AG04450 (cell line): ENCODE results near the gene BANF2. TPM values are rescaled to one million over a fixed set of nuclear protein-coding genes. Genes with fewer than 3 reads are reported as not detected.

Experiments used
- CTCF ChIA-PET: fragments of 300-600, 350-600 bp; formaldehyde crosslinking; extraction: SDS; loops from one replicate; lab custom pipeline; 2022; ENCODE audit warnings: antibody characterized with exemption, inconsistent platforms; lab: Charles Lee
- POLR2A ChIA-PET: fragments of 350-600 bp; formaldehyde crosslinking; extraction: SDS; loops from one replicate; lab custom pipeline; 2021; ENCODE audit warnings: antibody characterized with exemption, inconsistent platforms; lab: Yijun Ruan, JAX
- DNase-seq: peaks from one replicate; pipeline ENCODE4 v3.0.0-alpha.2; 2011; ENCODE audit warnings: low read depth, low spot score
- H3K27ac ChIP-seq: one replicate; pipeline ENCODE4 v1.5.1; 2012; ENCODE audit warnings: low read depth, low read length, control low read depth
- H3K27me3 ChIP-seq: one replicate; pipeline ENCODE4 v1.6.0; 2012; ENCODE audit warnings: low read length; ENCODE audit not compliant: control insufficient read depth, insufficient read depth
- H3K4me3 ChIP-seq: 2 replicates; pipeline ENCODE4 v1.5.1; 2011; ENCODE audit warnings: mild to moderate bottlenecking, low read depth, low read length, control low read depth
- H3K9me3 ChIP-seq: 2 replicates; pipeline ENCODE4 v1.5.1; 2012; ENCODE audit warnings: low read length; ENCODE audit not compliant: control insufficient read depth, insufficient read depth
- CTCF ChIP-seq: IDR thresholded peaks from 2 replicates; pipeline ENCODE4 v1.5.1; 2011; ENCODE audit warnings: low read depth, low read length, control low read depth, inconsistent platforms
- polyA plus RNA-seq: library from polyadenylated mRNA; depleted of rRNA; stranded (reverse); fragments of >200 nt; gene quantifications from 2 replicates; pipeline ENCODE4 v1.2.3, GENCODE V29; 2011

BANF2 gene
- polyA plus RNA-seq, 1 experiment, result not detected

GRCh38 chr20:17698384-17698783 is 1.4 kb upstream of the BANF2 start:
- no peaks in the 10 kb centered on the region for H3K9me3 ChIP-seq
- CTCF ChIA-PET, result interaction anchor here (0.6 kb wide), 1 partner anchor 16 kb away, joined by 3 read pairs; no protein-coding TSS in a partner anchor
- DNase-seq, result no peak
- no peak overlapping the region for H3K4me3 ChIP-seq
- no peak for TF ChIP-seq CTCF
- H3K27me3 ChIP-seq, result no peaks in the 10 kb centered on the region
- H3K27ac ChIP-seq, result no peak overlapping the region
- POLR2A ChIA-PET, result no interaction called here

GRCh38 chr20:17700637-17701036 is 871 bp downstream of the BANF2 start:
- no peak for TF ChIP-seq CTCF
- CTCF ChIA-PET, result interaction anchor here (1.4 kb wide), 1 partner anchor 18 kb away, joined by 3 read pairs; the partner anchor contains the start of gene RRBP1
- POLR2A ChIA-PET, result no interaction called here

GRCh38 chr20:17701826-17702225 is 2.1 kb downstream of the BANF2 start:
- CTCF ChIA-PET, result interaction anchor here (0.8 kb wide), 1 partner anchor 13 kb away, joined by 3 read pairs; no protein-coding TSS in a partner anchor
- DNase-seq, result no peak
- no peak overlapping the region for H3K4me3 ChIP-seq
- H3K27ac ChIP-seq, result no peak overlapping the region
- TF ChIP-seq CTCF, result no peak
- POLR2A ChIA-PET, result interaction anchor here (0.9 kb wide), 1 partner anchor 20 kb away, joined by 5 read pairs; the partner anchor contains the start of gene RRBP1
- H3K27me3 ChIP-seq, result no peaks in the 10 kb centered on the region
- H3K9me3 ChIP-seq, result no peaks in the 10 kb centered on the region

More at GRCh38 chr20:17700637-17701036, 871 bp downstream of the BANF2 start:
- Histone ChIP-seq H3K27me3 (no peaks in the 10 kb centered on the region), H3K27ac (no peak overlapping the region), H3K4me3 (no peak overlapping the region), H3K9me3 (no peaks in the 10 kb centered on the region)
- DNase-seq, result no peak

- no peak overlapping the region for H3K4me3 ChIP-seq
- POLR2A ChIA-PET, result no interaction called here
- H3K9me3 ChIP-seq, result no peaks in the 10 kb centered on the region
- TF ChIP-seq CTCF, result no peak
- no peak overlapping the region for H3K27ac ChIP-seq
- DNase-seq, result no peak
- no peaks in the 10 kb centered on the region for H3K27me3 ChIP-seq
- CTCF ChIA-PET, result interaction anchor here (3.3 kb wide), 1 partner anchor 22 kb away, joined by 10 read pairs; the partner anchor contains the start of gene RRBP1
Measured at GRCh38 chr20:17704589-17705317, 5.0 kb downstream of the BANF2 start.

GRCh38 chr20:17705916-17706315 is 6.2 kb downstream of the BANF2 start:
- no peaks in the 10 kb centered on the region for H3K27me3 ChIP-seq
- no peak for TF ChIP-seq CTCF
- DNase-seq, result no peak
- ChIA-PET CTCF (interaction anchor here (3.3 kb wide), 1 partner anchor 23 kb away, joined by 10 read pairs; the partner anchor contains the start of gene RRBP1), POLR2A (no interaction called here)
- no peak overlapping the region for H3K27ac ChIP-seq
- H3K4me3 ChIP-seq, result no peak overlapping the region
- H3K9me3 ChIP-seq, result no peaks in the 10 kb centered on the region
